Measurements from ENCODE around the gene PRC1.

- TF ChIP-seq CTCF (optimal IDR thresholded peaks at IDR 0.05 in 1 of 3, IDR thresholded peaks at IDR 0.05 in 1 of 3, conservative IDR thresholded peaks at IDR 0.05 in 1 of 3; ENCODE audit: extremely low read depth in 1 of 3, insufficient read depth in 2 of 3, low read length in 3 of 3), result no peak
- no peak for TF ChIP-seq EZH2 (IDR thresholded peaks at IDR 0.05; ENCODE audit: low read length)
These were observed 4.4 kb upstream of the PRC1 start for GRCh38 chr15:90998737-90999136.
